BJ (cell line): Measurements from ENCODE around the gene ATP8A1. TPM values are rescaled to one million over a fixed set of nuclear protein-coding genes. Genes with fewer than 3 reads are reported as not detected.

Source experiments
- CTCF ChIA-PET: fragments of 350-600 bp; formaldehyde crosslinking; extraction: SDS; loops from one replicate; lab custom pipeline; 2021; ENCODE audit warnings: antibody characterized with exemption, inconsistent platforms; lab: Yijun Ruan, JAX
- POLR2A ChIA-PET: fragments of 300-600 bp; sonication (Branson Sonifier 250); formaldehyde crosslinking; extraction: SDS; loops from one replicate; lab custom pipeline; 2021; ENCODE audit warnings: antibody characterized with exemption; lab: Charles Lee
- DNase-seq: peaks from one replicate; pipeline ENCODE4 v3.0.0-alpha.2; 2011; ENCODE audit warnings: low read depth
- H3K27me3 ChIP-seq: 2 replicates; pipeline ENCODE4 v1.6.0; 2011; ENCODE audit warnings: low read length; ENCODE audit not compliant: control insufficient read depth, insufficient read depth
- H3K36me3 ChIP-seq: 2 replicates; pipeline ENCODE4 v1.5.1; 2011; ENCODE audit warnings: low read length; ENCODE audit not compliant: control insufficient read depth, insufficient read depth
- H3K4me3 ChIP-seq: 2 replicates; pipeline ENCODE4 v1.5.1; 2011; ENCODE audit warnings: low read depth, mild to moderate bottlenecking, control low read depth, low read length
- polyA plus RNA-seq: library from polyadenylated mRNA; depleted of rRNA; stranded (reverse); fragments of >200 nt; gene quantifications from 2 replicates; pipeline ENCODE4 v1.2.3, GENCODE V29; 2011
- TF ChIP-seq, protein P1 (sequence below): IDR thresholded peaks from 2 replicates; pipeline ENCODE4 v1.5.1; 2011; ENCODE audit warnings: low read depth, mild to moderate bottlenecking, control low read depth, inconsistent platforms, low read length, moderate library complexity; ENCODE audit not compliant: insufficient read depth

Gene ATP8A1
- polyA plus RNA-seq, 1 experiment, result 0.02 TPM

DNA sequence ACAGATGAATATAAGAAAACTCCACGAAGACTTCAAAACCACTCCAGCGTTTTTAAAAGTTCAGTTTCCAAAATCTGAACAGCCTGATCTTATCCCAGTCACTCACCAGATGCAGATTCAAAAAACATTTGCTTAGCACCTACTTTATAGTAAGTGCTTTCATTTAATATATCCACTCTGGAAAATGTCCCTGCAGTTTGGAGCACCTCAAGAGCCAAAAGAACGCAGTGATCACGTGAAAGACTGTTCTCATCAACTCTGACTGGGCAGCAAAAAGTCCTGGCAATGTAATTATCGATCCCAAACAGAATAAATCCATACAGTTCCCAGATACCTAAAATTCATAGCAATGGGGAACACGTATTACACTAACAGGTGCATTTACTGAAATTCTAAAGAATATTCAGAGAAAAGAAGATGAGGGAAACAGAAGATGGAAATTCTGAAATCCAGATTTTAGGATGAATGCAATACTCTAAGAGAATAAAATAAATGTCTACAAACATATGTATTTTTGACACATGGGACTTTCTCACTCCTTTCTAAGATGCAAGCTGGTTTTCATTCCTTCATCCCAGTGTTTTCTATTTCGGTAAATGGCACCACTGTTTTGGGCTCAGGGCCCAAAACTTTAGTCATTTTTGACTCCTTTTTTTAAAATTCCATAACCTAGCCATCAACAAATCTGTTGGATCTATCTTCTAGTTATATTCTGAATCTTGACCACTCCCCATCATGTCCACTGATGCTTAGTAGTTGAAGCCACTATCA lies 13.9 kb downstream of the ATP8A1 start:
- POLR2A ChIA-PET, result no interaction called here
- no peak overlapping the region for H3K4me3 ChIP-seq
- TF ChIP-seq, protein P1, sequence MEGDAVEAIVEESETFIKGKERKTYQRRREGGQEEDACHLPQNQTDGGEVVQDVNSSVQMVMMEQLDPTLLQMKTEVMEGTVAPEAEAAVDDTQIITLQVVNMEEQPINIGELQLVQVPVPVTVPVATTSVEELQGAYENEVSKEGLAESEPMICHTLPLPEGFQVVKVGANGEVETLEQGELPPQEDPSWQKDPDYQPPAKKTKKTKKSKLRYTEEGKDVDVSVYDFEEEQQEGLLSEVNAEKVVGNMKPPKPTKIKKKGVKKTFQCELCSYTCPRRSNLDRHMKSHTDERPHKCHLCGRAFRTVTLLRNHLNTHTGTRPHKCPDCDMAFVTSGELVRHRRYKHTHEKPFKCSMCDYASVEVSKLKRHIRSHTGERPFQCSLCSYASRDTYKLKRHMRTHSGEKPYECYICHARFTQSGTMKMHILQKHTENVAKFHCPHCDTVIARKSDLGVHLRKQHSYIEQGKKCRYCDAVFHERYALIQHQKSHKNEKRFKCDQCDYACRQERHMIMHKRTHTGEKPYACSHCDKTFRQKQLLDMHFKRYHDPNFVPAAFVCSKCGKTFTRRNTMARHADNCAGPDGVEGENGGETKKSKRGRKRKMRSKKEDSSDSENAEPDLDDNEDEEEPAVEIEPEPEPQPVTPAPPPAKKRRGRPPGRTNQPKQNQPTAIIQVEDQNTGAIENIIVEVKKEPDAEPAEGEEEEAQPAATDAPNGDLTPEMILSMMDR, result no peak
- DNase-seq, result no peak
- CTCF ChIA-PET, result no interaction called here
- no peaks in the 10 kb centered on the region for H3K27me3 ChIP-seq
- no peaks in the 10 kb centered on the region for H3K36me3 ChIP-seq

DNA sequence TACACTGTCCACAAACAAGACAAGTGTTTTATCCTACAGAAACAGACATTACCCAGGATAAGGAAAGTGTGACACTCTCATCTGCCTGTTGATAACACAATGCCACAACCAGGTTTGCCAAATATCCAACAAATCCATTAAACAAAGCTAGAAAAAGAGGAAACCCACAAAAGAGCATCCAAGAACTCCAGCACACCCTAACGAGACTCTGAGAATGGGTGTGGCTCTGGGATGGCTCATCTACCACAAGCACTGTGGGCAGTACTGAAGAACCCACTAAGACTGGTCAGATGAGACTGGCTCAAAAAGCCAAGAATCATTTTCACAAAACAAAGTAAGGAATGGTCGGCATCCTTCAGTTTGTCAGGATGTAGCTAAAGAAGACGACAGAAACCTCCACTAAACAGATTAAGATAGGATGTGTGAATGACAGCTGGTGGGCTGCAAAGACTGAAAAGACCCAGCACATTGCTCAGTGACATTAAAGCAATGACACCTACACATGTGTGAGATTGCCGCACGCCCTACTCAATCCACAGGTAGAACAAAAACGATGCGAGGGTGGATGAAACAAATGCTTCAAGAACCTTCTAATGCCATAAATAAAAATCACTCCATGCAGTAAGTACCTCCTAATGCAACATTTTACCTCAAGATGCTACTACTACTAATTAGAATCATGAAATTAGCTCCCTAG lies 14.7 kb downstream of the ATP8A1 start:
- Histone ChIP-seq H3K4me3 (no peak overlapping the region), H3K27me3 (no peaks in the 10 kb centered on the region), H3K36me3 (no peaks in the 10 kb centered on the region)
- TF ChIP-seq, protein P1, result no peak
- no peak for DNase-seq
- CTCF ChIA-PET, result interaction anchor here (1.1 kb wide), 1 partner anchor 10 kb away, joined by 3 read pairs; no protein-coding TSS in a partner anchor
- POLR2A ChIA-PET, result no interaction called here

DNA sequence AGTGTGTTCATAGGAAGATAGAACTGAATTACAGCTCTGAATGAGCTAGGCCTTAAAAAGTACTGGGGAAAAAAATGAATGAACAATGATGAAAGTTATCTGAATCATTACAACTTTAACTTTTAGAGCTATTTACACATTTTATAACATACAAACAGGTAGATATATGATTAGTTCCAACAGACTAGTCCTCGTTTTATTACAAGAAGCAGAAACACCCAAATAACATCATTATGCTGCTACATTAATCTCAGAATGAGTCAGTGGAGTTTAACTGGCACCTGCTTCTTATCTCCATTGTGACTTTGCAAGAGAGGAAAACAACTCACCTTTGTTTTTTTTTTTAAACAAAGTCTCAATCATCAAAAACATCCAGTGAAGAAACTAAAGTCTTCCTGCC lies 15.2 kb downstream of the ATP8A1 start:
- POLR2A ChIA-PET, result no interaction called here
- Histone ChIP-seq H3K4me3 (no peak overlapping the region), H3K27me3 (no peaks in the 10 kb centered on the region), H3K36me3 (no peaks in the 10 kb centered on the region)
- CTCF ChIA-PET, result interaction anchor here (1.1 kb wide), 1 partner anchor 9 kb away, joined by 3 read pairs; no protein-coding TSS in a partner anchor
- TF ChIP-seq, protein P1, result no peak
- DNase-seq, result no peak

DNA sequence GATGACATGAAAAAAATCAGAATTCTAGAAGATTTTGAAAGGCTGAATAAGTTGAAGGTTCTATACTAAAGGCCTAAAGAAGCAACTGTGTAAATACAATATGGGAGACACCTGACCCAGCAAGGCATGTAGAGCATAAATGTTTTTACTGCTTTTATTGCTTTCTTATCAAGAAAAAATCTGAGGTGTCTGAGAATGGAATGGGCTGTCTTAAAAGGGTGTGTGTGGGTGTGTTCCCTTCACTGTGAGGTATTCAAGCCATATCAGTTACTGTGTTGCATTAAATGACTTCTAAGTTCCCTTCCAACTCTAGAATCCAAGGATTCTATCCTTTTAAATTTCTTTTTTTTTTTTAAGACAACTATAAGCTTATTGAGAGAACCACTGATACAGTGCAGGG lies 15.7 kb downstream of the ATP8A1 start:
- Histone ChIP-seq H3K4me3 (no peak overlapping the region), H3K36me3 (no peaks in the 10 kb centered on the region), H3K27me3 (no peaks in the 10 kb centered on the region)
- TF ChIP-seq, protein P1, result no peak
- no peak for DNase-seq
- POLR2A ChIA-PET, result no interaction called here
- CTCF ChIA-PET, result no interaction called here

DNA sequence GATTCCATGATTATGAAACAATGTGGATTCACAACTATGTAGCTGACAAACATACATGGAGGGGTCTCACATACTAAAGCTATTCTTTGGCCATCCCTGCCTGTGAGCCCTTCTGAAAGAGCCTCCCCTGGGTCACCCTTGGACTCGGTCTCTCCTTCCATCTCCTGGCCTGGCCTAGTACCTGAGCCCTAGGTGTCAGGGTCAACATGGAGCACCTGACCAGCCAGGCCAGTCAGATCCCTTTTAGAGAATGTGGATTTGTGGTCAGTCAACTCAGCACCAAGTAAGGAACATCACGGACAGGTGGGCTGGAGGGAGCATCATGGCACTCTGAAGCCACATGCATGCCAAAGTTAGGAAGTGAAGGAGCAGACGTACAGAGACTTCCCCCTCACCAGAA lies 16.3 kb downstream of the ATP8A1 start:
- no peak for DNase-seq
- H3K27me3 ChIP-seq, result no peaks in the 10 kb centered on the region
- POLR2A ChIA-PET, result no interaction called here
- TF ChIP-seq, protein P1, result no peak
- no peaks in the 10 kb centered on the region for H3K36me3 ChIP-seq
- no peak overlapping the region for H3K4me3 ChIP-seq
- CTCF ChIA-PET, result no interaction called here
